ENCODE results near the gene CSMD2.

DNA sequence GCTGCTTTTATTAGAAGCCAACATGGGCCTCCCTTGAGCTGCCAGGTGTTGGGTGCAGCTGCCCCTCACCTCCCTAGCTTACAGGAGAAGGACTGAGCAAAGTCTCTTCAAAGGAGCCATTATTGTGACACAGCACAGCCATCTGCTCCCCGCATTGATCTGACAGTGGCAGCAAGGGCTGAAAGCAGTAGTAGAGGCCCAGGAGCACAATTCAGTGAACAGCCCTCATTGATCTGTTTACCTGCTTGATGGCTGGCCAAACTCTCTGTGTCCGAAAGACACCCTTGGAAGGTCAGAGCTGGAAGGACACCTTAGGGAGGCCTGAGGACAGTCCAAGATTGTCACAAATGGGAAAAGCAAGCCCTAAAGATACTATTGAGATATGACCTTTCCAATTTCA lies 286.6 kb downstream of the CSMD2 start:
- TF ChIP-seq, protein P1, sequence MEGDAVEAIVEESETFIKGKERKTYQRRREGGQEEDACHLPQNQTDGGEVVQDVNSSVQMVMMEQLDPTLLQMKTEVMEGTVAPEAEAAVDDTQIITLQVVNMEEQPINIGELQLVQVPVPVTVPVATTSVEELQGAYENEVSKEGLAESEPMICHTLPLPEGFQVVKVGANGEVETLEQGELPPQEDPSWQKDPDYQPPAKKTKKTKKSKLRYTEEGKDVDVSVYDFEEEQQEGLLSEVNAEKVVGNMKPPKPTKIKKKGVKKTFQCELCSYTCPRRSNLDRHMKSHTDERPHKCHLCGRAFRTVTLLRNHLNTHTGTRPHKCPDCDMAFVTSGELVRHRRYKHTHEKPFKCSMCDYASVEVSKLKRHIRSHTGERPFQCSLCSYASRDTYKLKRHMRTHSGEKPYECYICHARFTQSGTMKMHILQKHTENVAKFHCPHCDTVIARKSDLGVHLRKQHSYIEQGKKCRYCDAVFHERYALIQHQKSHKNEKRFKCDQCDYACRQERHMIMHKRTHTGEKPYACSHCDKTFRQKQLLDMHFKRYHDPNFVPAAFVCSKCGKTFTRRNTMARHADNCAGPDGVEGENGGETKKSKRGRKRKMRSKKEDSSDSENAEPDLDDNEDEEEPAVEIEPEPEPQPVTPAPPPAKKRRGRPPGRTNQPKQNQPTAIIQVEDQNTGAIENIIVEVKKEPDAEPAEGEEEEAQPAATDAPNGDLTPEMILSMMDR (IDR thresholded peaks at IDR 0.05), result no peak
- TF ChIP-seq POLR2AphosphoS5 (IDR thresholded peaks at IDR 0.05), result no peak

Measured in sigmoid colon (tissue), 4 donors.